ENCODE measurements around the gene RALGAPB.

RALGAPB gene

DNA sequence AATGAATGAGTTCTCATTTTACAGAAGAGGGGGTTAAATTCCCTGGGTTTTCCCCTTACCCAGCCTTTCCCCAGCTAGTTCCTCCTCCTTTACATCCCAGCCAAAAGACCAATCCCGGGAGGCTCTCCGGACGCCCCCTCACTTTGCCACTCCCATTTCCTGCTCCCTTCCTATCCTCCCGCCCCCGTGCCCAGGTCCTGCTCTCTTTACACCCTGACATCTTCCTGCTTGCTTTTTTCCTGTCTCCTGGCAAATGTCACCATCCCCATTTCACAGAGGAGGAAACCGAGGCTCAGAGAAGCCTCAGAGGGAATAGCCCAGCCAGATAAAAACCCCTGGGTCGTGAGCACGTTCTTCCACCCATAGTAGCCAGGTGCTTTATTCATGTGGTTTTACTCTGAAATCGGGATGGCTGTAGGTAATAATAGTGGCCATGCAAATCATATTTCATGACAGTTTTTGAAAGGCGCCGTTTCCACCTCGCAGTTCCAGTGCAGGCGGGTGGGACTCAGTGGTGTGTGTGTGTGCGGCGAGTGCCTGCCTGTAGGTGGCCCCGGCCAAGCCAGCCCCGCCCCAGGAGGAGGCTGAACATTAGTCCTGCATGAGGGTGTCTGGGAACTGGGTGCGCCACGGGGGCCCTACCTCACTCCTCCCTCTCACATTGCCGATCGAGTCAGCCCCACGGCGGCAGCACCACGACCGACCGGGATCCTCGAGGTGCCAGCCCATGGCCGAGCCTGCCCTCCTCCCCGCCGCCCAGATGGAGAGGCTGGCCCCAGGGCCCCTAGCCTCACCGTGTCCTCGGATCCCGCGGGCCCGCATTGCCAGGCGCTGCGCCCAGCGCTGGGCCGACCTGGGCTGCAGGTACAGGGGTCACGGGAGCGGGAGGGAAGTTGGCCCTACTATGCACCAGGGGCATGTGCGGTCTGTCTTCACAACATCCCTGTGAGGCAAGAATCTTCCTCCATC, 128.9 kb downstream of the RALGAPB start, which contains the start of gene ARHGAP40:
TSS of gene ARHGAP40 (plus strand) at position 594 of the 969 bp plus-strand sequence.
- TF ChIP-seq, protein P1, sequence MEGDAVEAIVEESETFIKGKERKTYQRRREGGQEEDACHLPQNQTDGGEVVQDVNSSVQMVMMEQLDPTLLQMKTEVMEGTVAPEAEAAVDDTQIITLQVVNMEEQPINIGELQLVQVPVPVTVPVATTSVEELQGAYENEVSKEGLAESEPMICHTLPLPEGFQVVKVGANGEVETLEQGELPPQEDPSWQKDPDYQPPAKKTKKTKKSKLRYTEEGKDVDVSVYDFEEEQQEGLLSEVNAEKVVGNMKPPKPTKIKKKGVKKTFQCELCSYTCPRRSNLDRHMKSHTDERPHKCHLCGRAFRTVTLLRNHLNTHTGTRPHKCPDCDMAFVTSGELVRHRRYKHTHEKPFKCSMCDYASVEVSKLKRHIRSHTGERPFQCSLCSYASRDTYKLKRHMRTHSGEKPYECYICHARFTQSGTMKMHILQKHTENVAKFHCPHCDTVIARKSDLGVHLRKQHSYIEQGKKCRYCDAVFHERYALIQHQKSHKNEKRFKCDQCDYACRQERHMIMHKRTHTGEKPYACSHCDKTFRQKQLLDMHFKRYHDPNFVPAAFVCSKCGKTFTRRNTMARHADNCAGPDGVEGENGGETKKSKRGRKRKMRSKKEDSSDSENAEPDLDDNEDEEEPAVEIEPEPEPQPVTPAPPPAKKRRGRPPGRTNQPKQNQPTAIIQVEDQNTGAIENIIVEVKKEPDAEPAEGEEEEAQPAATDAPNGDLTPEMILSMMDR (conservative IDR thresholded peaks at IDR 0.05; ENCODE audit: low read depth, low read length): peak; percentile 45
- H3K4me3 ChIP-seq (ENCODE audit: low read depth, low read length): peak within 1 kb of the TSS; percentile 43
- DNase-seq (ENCODE audit: low read depth): peak; percentile 23

DNA sequence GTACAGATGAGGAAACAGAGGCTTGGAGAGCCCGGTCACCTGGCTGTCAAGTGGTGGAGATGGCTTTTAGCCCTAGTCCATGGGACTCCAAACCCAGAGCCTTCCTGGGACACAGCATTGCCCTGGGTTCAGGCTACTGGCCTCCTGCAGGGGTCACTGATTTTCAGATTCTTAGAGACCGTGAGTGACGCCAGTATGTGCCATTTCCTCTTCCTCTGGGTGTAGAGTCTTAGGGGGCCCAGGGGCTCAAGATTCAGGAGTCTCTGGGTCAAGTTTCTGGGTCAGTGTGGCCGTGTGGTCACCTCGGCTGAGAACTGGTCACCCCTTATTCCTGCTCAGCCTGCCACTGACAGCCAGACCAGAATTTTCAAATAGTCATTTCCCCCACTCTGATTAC, 129.5 kb downstream of the RALGAPB start:
- H3K4me3 ChIP-seq (ENCODE audit: low read depth, low read length): peak overlapping the region; percentile 43

GRCh38 chr20:38603286-38603685, 130.6 kb downstream of the RALGAPB start:
- no peak for DNase-seq (ENCODE audit: low read depth)
- no peak overlapping the region for H3K4me3 ChIP-seq (ENCODE audit: low read depth, low read length)
- TF ChIP-seq, protein P1 (conservative IDR thresholded peaks at IDR 0.05; ENCODE audit: low read depth, low read length): no peak

More for the DNA sequence above, 129.5 kb downstream of the RALGAPB start:
- DNase-seq (ENCODE audit: low read depth): no peak
- TF ChIP-seq, protein P1 (conservative IDR thresholded peaks at IDR 0.05; ENCODE audit: low read depth, low read length): no peak

DNA sequence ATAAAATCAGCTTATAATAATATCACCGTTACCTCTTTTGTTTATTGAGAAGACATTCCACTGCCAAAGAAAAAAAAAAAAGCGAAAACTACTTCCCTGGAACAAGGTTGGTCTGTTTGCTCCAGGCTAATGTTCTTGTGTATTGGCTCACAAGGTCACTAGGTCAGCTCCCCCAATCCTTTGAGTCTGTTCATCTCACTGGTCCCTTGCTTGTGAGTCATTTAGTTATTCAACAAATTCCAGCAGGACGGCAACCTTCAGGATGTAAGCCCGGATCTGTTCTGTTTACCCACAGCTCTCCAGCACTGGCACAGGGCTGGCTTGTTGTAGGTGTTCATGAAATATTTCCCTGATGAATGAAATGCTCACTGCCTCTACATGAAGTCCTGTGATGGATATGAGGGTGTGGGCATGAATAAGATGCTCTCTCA, 132.2 kb downstream of the RALGAPB start:
- TF ChIP-seq, protein P1 (conservative IDR thresholded peaks at IDR 0.05; ENCODE audit: low read depth, low read length): no peak
- DNase-seq (ENCODE audit: low read depth): peak; percentile 61
- no peak overlapping the region for H3K4me3 ChIP-seq (ENCODE audit: low read depth, low read length)

DNA sequence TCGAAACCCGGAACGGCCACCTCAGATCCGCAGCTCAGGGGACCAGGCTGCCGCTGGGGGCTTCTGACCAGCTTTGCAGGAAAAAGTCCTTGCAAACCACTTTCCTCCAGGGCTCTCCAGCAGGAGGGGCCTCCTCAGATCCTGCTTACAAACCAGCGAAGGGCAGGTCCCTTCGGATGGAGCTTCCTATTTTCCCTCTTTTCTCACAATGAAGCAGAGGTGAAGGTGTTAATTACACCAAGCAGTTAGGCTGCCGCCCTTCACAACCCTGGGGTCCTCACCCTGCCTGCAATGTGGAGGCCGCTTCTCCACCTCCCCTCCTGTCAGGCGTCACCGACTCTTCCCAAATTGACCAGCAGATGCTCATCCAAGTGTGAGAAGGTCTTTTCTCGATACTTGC, 134.7 kb downstream of the RALGAPB start:
- no peak for DNase-seq (ENCODE audit: low read depth)
- TF ChIP-seq, protein P1 (conservative IDR thresholded peaks at IDR 0.05; ENCODE audit: low read depth, low read length): no peak

DNA sequence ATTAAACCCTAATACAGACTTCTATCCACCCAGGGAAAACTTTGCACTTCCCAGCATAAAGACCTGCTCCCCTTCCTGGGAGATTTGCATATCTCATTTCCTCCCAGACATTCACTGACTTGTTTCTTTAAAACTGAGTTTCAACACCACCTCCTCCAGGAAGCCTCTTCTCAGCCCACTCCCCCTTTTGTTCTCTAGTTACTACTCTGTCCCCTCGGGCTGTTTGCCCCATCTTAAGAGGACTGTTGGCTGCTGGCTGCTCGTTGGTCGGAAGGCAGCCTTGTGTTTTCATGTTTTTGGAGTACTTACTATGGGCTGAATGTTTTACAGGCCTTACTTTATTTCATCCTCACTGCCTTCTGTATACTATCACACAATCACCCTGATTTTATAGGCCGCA, 135.5 kb downstream of the RALGAPB start:
- H3K4me3 ChIP-seq (ENCODE audit: low read depth, low read length): no peak overlapping the region
- TF ChIP-seq, protein P1 (conservative IDR thresholded peaks at IDR 0.05; ENCODE audit: low read depth, low read length): no peak
- no peak for DNase-seq (ENCODE audit: low read depth)

More for the DNA sequence above, 134.7 kb downstream of the RALGAPB start:
- H3K4me3 ChIP-seq (ENCODE audit: low read depth, low read length): no peak overlapping the region
